Measurements from ENCODE around the gene ZFP30.

ZFP30 gene

DNA sequence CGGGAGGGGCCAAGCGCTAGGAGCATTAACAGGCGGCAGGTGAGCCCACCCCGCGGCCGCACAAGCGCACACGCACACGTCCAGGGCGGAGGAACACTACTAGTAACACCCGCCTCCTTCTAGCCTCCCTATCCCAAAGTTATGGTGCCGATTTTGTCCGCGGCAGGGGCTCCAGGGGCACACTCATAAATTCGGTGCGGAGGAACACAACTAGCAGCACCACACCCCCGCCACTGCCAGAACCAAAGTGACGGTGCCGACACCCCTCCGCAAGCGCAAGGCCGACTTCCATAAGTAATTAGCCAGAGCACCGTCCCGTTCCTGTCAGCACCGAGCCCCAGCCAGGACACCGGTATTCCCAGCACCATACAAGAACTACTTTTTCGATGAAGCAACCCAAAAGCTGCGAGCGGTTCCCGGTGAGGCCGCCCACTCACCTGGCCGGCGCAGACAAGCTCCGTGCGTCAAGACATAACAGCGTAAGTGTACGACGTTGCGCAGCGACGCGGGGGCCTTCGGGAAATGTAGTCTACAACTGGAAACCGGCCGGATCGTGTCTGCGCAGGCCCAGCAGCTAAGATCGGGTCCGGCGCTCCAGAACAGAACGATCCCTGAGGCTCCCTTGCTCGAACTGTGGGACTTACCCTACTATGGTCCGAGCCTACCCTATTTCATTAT lies 60.8 kb downstream of the ZFP30 start, which contains the start of the genes ZNF540 and ZNF571 (continued):
- TF ChIP-seq ZNF174 (tag by site-specific recombination; IDR thresholded peaks at IDR 0.05) (peak; percentile 92), KLF8 (tag by site-specific recombination; IDR thresholded peaks at IDR 0.05) (peak; percentile 99), ZBTB17 (tag by site-specific recombination; IDR thresholded peaks at IDR 0.05) (peak; percentile 100), ZNF341 (tag by site-specific recombination; IDR thresholded peaks at IDR 0.05; ENCODE audit: low read depth) (peak; percentile 97), ZNF610 (tag by site-specific recombination; IDR thresholded peaks at IDR 0.05; ENCODE audit: borderline replicate concordance) (peak; percentile 97), SP3 (tag by site-specific recombination; IDR thresholded peaks at IDR 0.05) (peak; percentile 98), ZNF626 (tag by site-specific recombination; IDR thresholded peaks at IDR 0.05) (peak; percentile 96; the same call in 1 of the 2 replicates), ZNF544 (tag by site-specific recombination; IDR thresholded peaks at IDR 0.05) (peak; percentile 72), ZNF658 (tag by site-specific recombination; IDR thresholded peaks at IDR 0.05) (peak; percentile 95), ZNF138 (tag by site-specific recombination; IDR thresholded peaks at IDR 0.05; ENCODE audit: borderline replicate concordance) (no peak), IKZF3 (tag by site-specific recombination; IDR thresholded peaks at IDR 0.05) (peak; percentile 90), BCL11A (tag by site-specific recombination; IDR thresholded peaks at IDR 0.05; ENCODE audit: low read depth) (peak; percentile 88), ZNF433 (tag by site-specific recombination; IDR thresholded peaks at IDR 0.05; ENCODE audit: low read depth) (no peak), ZEB2 (tag by site-specific recombination; IDR thresholded peaks at IDR 0.05) (peak; percentile 100), ZNF555 (tag by site-specific recombination; conservative IDR thresholded peaks at IDR 0.05) (0 out of 2 replicates have a peak, but pooled peaks have one; percentile 3), ZNF133 (tag by site-specific recombination; IDR thresholded peaks at IDR 0.05) (peak; percentile 76), ZNF621 (tag by site-specific recombination; IDR thresholded peaks at IDR 0.05) (peak; percentile 75; the same call in 1 of the 2 replicates), ZNF843 (tag by site-specific recombination; IDR thresholded peaks at IDR 0.05) (peak; percentile 89), ZNF776 (tag by site-specific recombination; IDR thresholded peaks at IDR 0.05; ENCODE audit: borderline replicate concordance) (no peak), REPIN1 (tag by site-specific recombination; IDR thresholded peaks at IDR 0.05; ENCODE audit: low read depth) (peak; percentile 99), ZNF747 (tag by site-specific recombination; IDR thresholded peaks at IDR 0.05) (0 out of 2 replicates have a peak, but pooled peaks have one; percentile 49), ZBTB1 (tag by site-specific recombination; IDR thresholded peaks at IDR 0.05) (peak; percentile 58; the same call in 1 of the 2 replicates), ZNF561 (tag by site-specific recombination; IDR thresholded peaks at IDR 0.05; ENCODE audit: borderline replicate concordance) (peak; percentile 100), GLI2 (tag by site-specific recombination; IDR thresholded peaks at IDR 0.05; ENCODE audit: borderline replicate concordance, low read depth) (no peak), WT1 (tag by site-specific recombination; IDR thresholded peaks at IDR 0.05) (peak; percentile 85), ZNF596 (tag by site-specific recombination; IDR thresholded peaks at IDR 0.05) (no peak)
- TF ChIP-seq, protein P1, sequence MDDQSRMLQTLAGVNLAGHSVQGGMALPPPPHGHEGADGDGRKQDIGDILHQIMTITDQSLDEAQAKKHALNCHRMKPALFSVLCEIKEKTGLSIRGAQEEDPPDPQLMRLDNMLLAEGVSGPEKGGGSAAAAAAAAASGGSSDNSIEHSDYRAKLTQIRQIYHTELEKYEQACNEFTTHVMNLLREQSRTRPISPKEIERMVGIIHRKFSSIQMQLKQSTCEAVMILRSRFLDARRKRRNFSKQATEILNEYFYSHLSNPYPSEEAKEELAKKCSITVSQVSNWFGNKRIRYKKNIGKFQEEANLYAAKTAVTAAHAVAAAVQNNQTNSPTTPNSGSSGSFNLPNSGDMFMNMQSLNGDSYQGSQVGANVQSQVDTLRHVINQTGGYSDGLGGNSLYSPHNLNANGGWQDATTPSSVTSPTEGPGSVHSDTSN (CRISPR knock-in tag; IDR thresholded peaks at IDR 0.05), result no peak
- TF ChIP-seq, protein P2, sequence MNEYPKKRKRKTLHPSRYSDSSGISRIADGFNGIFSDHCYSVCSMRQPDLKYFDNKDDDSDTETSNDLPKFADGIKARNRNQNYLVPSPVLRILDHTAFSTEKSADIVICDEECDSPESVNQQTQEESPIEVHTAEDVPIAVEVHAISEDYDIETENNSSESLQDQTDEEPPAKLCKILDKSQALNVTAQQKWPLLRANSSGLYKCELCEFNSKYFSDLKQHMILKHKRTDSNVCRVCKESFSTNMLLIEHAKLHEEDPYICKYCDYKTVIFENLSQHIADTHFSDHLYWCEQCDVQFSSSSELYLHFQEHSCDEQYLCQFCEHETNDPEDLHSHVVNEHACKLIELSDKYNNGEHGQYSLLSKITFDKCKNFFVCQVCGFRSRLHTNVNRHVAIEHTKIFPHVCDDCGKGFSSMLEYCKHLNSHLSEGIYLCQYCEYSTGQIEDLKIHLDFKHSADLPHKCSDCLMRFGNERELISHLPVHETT (tag by site-specific recombination; IDR thresholded peaks at IDR 0.05), result peak; percentile 98
- TF ChIP-seq, protein P3, sequence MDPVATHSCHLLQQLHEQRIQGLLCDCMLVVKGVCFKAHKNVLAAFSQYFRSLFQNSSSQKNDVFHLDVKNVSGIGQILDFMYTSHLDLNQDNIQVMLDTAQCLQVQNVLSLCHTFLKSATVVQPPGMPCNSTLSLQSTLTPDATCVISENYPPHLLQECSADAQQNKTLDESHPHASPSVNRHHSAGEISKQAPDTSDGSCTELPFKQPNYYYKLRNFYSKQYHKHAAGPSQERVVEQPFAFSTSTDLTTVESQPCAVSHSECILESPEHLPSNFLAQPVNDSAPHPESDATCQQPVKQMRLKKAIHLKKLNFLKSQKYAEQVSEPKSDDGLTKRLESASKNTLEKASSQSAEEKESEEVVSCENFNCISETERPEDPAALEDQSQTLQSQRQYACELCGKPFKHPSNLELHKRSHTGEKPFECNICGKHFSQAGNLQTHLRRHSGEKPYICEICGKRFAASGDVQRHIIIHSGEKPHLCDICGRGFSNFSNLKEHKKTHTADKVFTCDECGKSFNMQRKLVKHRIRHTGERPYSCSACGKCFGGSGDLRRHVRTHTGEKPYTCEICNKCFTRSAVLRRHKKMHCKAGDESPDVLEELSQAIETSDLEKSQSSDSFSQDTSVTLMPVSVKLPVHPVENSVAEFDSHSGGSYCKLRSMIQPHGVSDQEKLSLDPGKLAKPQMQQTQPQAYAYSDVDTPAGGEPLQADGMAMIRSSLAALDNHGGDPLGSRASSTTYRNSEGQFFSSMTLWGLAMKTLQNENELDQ (tag by site-specific recombination; IDR thresholded peaks at IDR 0.05; ENCODE audit: low read depth), result no peak
- TF ChIP-seq, protein P4, sequence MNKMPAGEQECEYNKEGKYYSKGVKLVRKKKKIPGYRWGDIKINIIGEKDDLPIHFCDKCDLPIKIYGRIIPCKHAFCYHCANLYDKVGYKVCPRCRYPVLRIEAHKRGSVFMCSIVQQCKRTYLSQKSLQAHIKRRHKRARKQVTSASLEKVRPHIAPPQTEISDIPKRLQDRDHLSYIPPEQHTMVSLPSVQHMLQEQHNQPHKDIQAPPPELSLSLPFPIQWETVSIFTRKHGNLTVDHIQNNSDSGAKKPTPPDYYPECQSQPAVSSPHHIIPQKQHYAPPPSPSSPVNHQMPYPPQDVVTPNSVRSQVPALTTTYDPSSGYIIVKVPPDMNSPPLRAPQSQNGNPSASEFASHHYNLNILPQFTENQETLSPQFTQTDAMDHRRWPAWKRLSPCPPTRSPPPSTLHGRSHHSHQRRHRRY (tag by site-specific recombination; IDR thresholded peaks at IDR 0.05), result peak; percentile 85; the same call in 1 of the 2 replicates
- TF ChIP-seq, protein P5, sequence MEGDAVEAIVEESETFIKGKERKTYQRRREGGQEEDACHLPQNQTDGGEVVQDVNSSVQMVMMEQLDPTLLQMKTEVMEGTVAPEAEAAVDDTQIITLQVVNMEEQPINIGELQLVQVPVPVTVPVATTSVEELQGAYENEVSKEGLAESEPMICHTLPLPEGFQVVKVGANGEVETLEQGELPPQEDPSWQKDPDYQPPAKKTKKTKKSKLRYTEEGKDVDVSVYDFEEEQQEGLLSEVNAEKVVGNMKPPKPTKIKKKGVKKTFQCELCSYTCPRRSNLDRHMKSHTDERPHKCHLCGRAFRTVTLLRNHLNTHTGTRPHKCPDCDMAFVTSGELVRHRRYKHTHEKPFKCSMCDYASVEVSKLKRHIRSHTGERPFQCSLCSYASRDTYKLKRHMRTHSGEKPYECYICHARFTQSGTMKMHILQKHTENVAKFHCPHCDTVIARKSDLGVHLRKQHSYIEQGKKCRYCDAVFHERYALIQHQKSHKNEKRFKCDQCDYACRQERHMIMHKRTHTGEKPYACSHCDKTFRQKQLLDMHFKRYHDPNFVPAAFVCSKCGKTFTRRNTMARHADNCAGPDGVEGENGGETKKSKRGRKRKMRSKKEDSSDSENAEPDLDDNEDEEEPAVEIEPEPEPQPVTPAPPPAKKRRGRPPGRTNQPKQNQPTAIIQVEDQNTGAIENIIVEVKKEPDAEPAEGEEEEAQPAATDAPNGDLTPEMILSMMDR (tag by site-specific recombination; IDR thresholded peaks at IDR 0.05), result peak; percentile 58; the same call in 1 of the 2 replicates
- TF ChIP-seq, protein P6, sequence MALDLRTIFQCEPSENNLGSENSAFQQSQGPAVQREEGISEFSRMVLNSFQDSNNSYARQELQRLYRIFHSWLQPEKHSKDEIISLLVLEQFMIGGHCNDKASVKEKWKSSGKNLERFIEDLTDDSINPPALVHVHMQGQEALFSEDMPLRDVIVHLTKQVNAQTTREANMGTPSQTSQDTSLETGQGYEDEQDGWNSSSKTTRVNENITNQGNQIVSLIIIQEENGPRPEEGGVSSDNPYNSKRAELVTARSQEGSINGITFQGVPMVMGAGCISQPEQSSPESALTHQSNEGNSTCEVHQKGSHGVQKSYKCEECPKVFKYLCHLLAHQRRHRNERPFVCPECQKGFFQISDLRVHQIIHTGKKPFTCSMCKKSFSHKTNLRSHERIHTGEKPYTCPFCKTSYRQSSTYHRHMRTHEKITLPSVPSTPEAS (tag by site-specific recombination; IDR thresholded peaks at IDR 0.05), result peak; percentile 97

Measured in HEK293 (cell line).